Non-pigmented ciliary epithelial cell (primary cell): ENCODE data around the gene SMC6.

ENCODE experiments used
- DNase-seq: peaks from one replicate; pipeline ENCODE4 v3.0.0-alpha.2; 2010; ENCODE audit warnings: low read depth

The SMC6 gene

DNA sequence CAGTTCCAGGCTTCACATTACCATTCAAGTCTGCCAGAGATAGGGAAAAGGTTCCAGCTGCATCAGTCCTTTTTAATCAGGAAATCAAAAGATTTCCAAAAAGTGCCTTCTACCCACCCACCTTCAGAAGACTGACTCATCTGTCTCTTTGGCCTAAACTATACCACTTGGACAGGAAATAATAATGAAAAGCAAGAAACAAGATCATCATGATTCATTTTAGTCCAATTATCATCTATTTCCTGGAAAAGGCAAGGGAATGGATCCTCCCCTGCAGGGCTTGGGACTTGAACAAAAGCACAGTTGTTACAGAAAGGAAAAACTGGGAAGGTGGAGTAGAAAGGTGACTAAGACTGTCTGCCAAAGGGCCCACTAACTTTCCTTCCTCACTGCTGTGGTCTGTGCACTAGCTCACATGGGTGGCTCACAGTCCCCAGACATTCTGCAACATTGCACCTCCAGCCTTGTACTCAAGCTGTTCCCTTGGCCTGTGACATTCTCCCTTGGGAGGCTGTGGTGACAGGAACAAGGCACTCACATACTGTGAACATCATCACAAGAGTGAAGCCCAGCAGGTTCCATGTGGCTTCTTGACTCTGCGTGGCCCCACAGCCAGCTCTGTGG, 137.8 kb downstream of the SMC6 start:
- DNase-seq, result no peak

DNA sequence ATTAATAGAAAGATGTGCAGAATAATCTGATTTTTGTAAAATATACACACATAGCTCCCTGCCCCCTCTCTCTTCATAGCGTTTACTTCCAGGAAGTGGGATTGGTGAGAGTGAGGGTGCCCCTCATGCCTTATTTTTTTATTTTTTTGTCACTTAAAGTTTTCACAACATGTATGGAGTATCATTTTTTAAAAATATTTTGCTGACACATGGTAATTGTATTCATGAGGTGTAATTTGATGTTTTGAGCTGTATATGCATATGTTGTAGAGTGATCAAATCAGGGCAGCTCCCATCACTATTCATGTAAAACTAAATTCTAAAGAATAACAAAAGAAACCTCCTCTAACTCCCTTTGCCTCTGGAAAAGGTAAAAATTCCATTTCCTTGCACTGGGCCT, 138.5 kb downstream of the SMC6 start:
- DNase-seq, result no peak

- no peak for DNase-seq
Measured at GRCh38 chr2:17614174-17614930, 139.3 kb downstream of the SMC6 start.
